RWPE2 (cell line): Measurements from ENCODE around the gene GRP.

Source experiments
- ATAC-seq: fragments of 200-7000 bp; cut with Tn5 transposase; 3 replicates; pipeline ENCODE4 v1.9.1; 2021; ENCODE audit warnings: low read depth
- DNase-seq: peaks from one replicate; pipeline ENCODE4 v3.0.0-alpha.2; 2020; ENCODE audit warnings: low spot score
- H3K27ac ChIP-seq: fragments of 450-650 bp; 2 replicates; pipeline ENCODE4 v1.5.1; 2017; ENCODE audit warnings: mild to moderate bottlenecking; ENCODE audit not compliant: poor library complexity, severe bottlenecking
- H3K27me3 ChIP-seq: fragments of 250-450 bp; sonication (Bioruptor Pico); 2 replicates; pipeline ENCODE4 v1.5.1; 2021; ENCODE audit warnings: mild to moderate bottlenecking, moderate library complexity; ENCODE audit not compliant: insufficient read depth, poor library complexity, severe bottlenecking
- H3K36me3 ChIP-seq: fragments of 250-450 bp; sonication (Bioruptor Pico); 2 replicates; pipeline ENCODE4 v1.5.1; 2020; ENCODE audit warnings: low read depth, mild to moderate bottlenecking, moderate library complexity
- H3K4me1 ChIP-seq: fragments of 250-450 bp; sonication (Bioruptor Pico); 2 replicates; pipeline ENCODE4 v1.5.1; 2021; ENCODE audit warnings: mild to moderate bottlenecking, moderate library complexity; ENCODE audit not compliant: insufficient read depth, poor library complexity, severe bottlenecking
- H3K4me3 ChIP-seq: fragments of 250-450 bp; sonication (Bioruptor Pico); 2 replicates; pipeline ENCODE4 v1.5.1; 2021; ENCODE audit warnings: mild to moderate bottlenecking, moderate library complexity; ENCODE audit not compliant: severe bottlenecking
- H3K9me3 ChIP-seq: fragments of 250-450 bp; sonication (Bioruptor Pico); 2 replicates; pipeline ENCODE4 v1.5.1; 2021; ENCODE audit warnings: mild to moderate bottlenecking, moderate library complexity; ENCODE audit not compliant: severe bottlenecking
- CTCF ChIP-seq: fragments of 450-650 bp; IDR thresholded peaks from one replicate; pipeline ENCODE4 v1.5.1; 2017; ENCODE audit warnings: mild to moderate bottlenecking, moderate library complexity; ENCODE audit not compliant: poor library complexity, severe bottlenecking

The GRP gene

GRCh38 chr18:59189008-59189407 is 30.9 kb upstream of the GRP start:
- Histone ChIP-seq H3K4me1 (peaks cover 4% of the 10 kb centered on the region), H3K4me3 (no peak overlapping the region), H3K27me3 (no peaks in the 10 kb centered on the region), H3K36me3 (no peaks in the 10 kb centered on the region), H3K27ac (no peak overlapping the region), H3K9me3 (no peaks in the 10 kb centered on the region)
- TF ChIP-seq CTCF, result no peak
- no peak for ATAC-seq
- no peak for DNase-seq

- peaks cover 4% of the 10 kb centered on the region for H3K4me1 ChIP-seq
- no peak for DNase-seq
- no peak for TF ChIP-seq CTCF
- ATAC-seq, result no peak
- no peak overlapping the region for H3K4me3 ChIP-seq
- H3K36me3 ChIP-seq, result no peaks in the 10 kb centered on the region
- H3K9me3 ChIP-seq, result no peaks in the 10 kb centered on the region
- H3K27ac ChIP-seq, result no peak overlapping the region
- no peaks in the 10 kb centered on the region for H3K27me3 ChIP-seq
Observed at GRCh38 chr18:59189746-59190145, 30.2 kb upstream of the GRP start.

- Histone ChIP-seq H3K4me1 (no peaks in the 10 kb centered on the region), H3K27ac (no peak overlapping the region), H3K36me3 (no peaks in the 10 kb centered on the region), H3K9me3 (no peaks in the 10 kb centered on the region), H3K27me3 (peaks cover 6% of the 10 kb centered on the region), H3K4me3 (no peak overlapping the region)
- ATAC-seq (no peak), DNase-seq (no peak)
- TF ChIP-seq CTCF, result no peak
Observed at GRCh38 chr18:59196161-59196725, 23.7 kb upstream of the GRP start.

GRCh38 chr18:59197636-59198035 is 22.3 kb upstream of the GRP start:
- DNase-seq (no peak), ATAC-seq (no peak)

More at GRCh38 chr18:59197636-59198035, 22.3 kb upstream of the GRP start:
- Histone ChIP-seq H3K27me3 (peaks cover 6% of the 10 kb centered on the region), H3K36me3 (no peaks in the 10 kb centered on the region), H3K9me3 (no peaks in the 10 kb centered on the region), H3K27ac (no peak overlapping the region), H3K4me3 (no peak overlapping the region), H3K4me1 (no peaks in the 10 kb centered on the region)
- TF ChIP-seq CTCF, result no peak
